ENCODE results near the gene ICE1.

DNA sequence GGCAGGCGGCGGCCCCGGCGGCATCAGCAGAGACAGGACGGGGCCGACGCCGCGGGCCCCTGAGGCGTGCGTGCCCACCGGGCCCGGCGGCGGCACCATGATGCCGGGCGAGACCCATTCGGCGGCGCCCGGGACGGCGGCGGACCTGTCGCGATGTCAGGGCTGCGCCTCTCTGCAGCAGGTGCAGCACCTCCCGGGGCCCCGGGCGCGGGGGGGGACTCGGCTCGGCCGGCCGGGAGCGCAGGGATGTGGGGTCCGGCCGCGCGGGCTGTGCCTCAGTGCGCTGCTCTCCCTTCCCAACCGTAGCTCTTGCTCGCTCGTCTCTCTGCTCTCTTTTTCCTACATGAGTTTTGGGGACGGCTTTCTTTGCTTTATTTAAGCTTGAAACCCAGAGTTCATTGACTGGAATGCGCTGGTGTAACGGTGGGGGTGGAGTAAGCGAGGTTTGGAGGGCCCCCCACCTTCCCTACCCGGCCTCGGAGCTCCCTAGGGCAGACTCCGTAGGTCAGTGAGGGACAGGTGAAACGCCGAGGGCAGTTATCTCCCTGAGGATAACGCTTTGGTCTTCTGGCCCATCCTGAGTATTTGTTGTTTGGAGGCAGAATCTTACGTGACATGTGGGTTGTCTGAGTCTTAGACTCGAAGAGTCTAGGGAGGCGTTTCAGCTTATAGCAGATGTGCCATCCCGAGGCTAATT lies 490 bp downstream of the ICE1 start:
- no peak for TF ChIP-seq FOS (IDR thresholded peaks at IDR 0.05; ENCODE audit: low read depth, low read length)
- TF ChIP-seq POLR2A (IDR thresholded peaks at IDR 0.05; ENCODE audit: low read depth, low read length) = no peak
- TF ChIP-seq, protein P1, sequence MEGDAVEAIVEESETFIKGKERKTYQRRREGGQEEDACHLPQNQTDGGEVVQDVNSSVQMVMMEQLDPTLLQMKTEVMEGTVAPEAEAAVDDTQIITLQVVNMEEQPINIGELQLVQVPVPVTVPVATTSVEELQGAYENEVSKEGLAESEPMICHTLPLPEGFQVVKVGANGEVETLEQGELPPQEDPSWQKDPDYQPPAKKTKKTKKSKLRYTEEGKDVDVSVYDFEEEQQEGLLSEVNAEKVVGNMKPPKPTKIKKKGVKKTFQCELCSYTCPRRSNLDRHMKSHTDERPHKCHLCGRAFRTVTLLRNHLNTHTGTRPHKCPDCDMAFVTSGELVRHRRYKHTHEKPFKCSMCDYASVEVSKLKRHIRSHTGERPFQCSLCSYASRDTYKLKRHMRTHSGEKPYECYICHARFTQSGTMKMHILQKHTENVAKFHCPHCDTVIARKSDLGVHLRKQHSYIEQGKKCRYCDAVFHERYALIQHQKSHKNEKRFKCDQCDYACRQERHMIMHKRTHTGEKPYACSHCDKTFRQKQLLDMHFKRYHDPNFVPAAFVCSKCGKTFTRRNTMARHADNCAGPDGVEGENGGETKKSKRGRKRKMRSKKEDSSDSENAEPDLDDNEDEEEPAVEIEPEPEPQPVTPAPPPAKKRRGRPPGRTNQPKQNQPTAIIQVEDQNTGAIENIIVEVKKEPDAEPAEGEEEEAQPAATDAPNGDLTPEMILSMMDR (conservative IDR thresholded peaks at IDR 0.05; ENCODE audit: low read depth, low read length) = no peak
- TF ChIP-seq CEBPB (IDR thresholded peaks at IDR 0.05; ENCODE audit: low read depth, low read length) = no peak
- TF ChIP-seq RAD21 (IDR thresholded peaks at IDR 0.05; ENCODE audit: low read length) = no peak
